ENCODE results near the gene NEU4. TPM values are rescaled to one million over a fixed set of nuclear protein-coding genes. Genes with fewer than 3 reads are reported as not detected.

The NEU4 gene
- total RNA-seq, 1 donor, result not detected

- no peaks in the 10 kb centered on the region for H3K79me2 ChIP-seq (ENCODE audit: insufficient read depth, low read length)
- H4K20me1 ChIP-seq (ENCODE audit: insufficient read depth, low read length), result no peaks in the 10 kb centered on the region
Observed at GRCh38 chr2:241773511-241774418, 35.2 kb upstream of the NEU4 start.

GRCh38 chr2:241774419-241775222 is 34.4 kb upstream of the NEU4 start:
- H2AFZ ChIP-seq (ENCODE audit: low read length), result peak overlapping the region; percentile 35
- peak; percentile 99 for DNase-seq (ENCODE audit: insufficient read length, low spot score, missing footprints)
- no peak overlapping the region for H3K27ac ChIP-seq (ENCODE audit: low read depth, low read length)
- H3K4me3 ChIP-seq (ENCODE audit: insufficient read depth, low read length), result no peak overlapping the region
- H3K4me1 ChIP-seq (ENCODE audit: insufficient read depth, low read length), result peaks cover 13% of the 10 kb centered on the region
- no peaks in the 10 kb centered on the region for H4K20me1 ChIP-seq (ENCODE audit: insufficient read depth, low read length)
- H3K36me3 ChIP-seq (ENCODE audit: insufficient read depth, low read length), result no peaks in the 10 kb centered on the region
- no peaks in the 10 kb centered on the region for H3K9me3 ChIP-seq (ENCODE audit: low read depth, low read length)
- no peaks in the 10 kb centered on the region for H3K79me2 ChIP-seq (ENCODE audit: insufficient read depth, low read length)
- H3K4me2 ChIP-seq (ENCODE audit: insufficient read depth, low read length), result peak overlapping the region; percentile 40
- peaks cover 8% of the 10 kb centered on the region for H3K27me3 ChIP-seq (ENCODE audit: insufficient read depth, low read length)
- TF ChIP-seq, protein P1, sequence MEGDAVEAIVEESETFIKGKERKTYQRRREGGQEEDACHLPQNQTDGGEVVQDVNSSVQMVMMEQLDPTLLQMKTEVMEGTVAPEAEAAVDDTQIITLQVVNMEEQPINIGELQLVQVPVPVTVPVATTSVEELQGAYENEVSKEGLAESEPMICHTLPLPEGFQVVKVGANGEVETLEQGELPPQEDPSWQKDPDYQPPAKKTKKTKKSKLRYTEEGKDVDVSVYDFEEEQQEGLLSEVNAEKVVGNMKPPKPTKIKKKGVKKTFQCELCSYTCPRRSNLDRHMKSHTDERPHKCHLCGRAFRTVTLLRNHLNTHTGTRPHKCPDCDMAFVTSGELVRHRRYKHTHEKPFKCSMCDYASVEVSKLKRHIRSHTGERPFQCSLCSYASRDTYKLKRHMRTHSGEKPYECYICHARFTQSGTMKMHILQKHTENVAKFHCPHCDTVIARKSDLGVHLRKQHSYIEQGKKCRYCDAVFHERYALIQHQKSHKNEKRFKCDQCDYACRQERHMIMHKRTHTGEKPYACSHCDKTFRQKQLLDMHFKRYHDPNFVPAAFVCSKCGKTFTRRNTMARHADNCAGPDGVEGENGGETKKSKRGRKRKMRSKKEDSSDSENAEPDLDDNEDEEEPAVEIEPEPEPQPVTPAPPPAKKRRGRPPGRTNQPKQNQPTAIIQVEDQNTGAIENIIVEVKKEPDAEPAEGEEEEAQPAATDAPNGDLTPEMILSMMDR (IDR thresholded peaks at IDR 0.05; ENCODE audit: extremely low read depth, low read depth, low read length), result no peak

More at GRCh38 chr2:241773511-241774418, 35.2 kb upstream of the NEU4 start:
- no peaks in the 10 kb centered on the region for H3K9me3 ChIP-seq (ENCODE audit: low read depth, low read length)
- H3K27ac ChIP-seq (ENCODE audit: low read depth, low read length), result no peak overlapping the region
- H3K4me1 ChIP-seq (ENCODE audit: insufficient read depth, low read length), result peaks cover 13% of the 10 kb centered on the region
- TF ChIP-seq, protein P1 (IDR thresholded peaks at IDR 0.05; ENCODE audit: extremely low read depth, low read depth, low read length), result no peak
- no peaks in the 10 kb centered on the region for H3K36me3 ChIP-seq (ENCODE audit: insufficient read depth, low read length)
- H2AFZ ChIP-seq (ENCODE audit: low read length), result no peak overlapping the region
- H3K27me3 ChIP-seq (ENCODE audit: insufficient read depth, low read length), result peaks cover 8% of the 10 kb centered on the region
- DNase-seq (ENCODE audit: insufficient read length, low spot score, missing footprints), result peak; percentile 79
- no peak overlapping the region for H3K4me2 ChIP-seq (ENCODE audit: insufficient read depth, low read length)
- no peak overlapping the region for H3K4me3 ChIP-seq (ENCODE audit: insufficient read depth, low read length)

DNA sequence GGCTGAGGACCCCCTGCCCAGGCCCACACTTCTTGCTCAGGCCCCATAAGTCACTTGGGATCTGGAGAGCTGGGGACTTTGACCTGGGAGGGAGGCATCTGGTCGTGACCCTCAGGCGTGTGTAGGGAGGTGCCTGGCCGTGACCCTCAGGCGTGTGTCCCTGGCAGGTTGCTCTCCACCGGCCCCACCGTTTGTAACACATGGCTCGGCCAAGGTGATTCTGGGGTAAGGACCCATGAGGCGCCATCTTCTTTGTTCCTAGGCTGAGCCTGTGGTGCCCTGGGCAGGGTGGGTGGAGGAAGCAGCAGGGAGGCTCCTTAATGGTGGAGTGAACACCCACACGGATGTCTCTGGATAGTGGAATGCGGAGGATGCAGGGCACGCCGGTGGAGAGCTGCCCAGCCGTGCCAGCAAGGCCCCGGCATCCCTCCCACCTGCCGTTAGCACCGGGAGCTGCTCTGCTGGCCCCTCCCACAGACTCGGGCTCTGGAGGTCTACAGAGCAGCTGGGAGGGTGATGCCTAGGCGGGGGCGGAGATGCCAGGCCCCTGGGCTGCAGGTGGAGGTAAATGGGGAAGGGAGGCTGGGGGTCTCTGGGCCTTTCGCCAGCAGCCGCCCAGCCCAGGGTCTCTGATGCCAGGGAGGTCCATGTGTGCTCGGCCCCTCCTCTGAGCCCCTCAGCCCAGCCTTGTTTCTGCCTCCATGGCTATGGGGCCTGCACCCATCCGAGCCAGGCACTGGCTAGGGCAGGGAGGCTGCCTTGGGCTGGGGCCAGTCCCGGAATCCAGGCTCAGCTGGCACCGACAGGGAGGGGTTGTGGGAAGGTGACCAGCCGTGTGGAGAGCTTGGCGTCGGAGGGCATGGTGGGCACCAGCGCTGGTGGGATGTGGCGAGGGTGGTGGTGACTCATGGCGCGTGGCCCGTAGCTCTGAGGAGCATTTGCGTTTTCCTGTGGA is 33.5 kb upstream of the NEU4 start:
- Histone ChIP-seq H3K4me2 (ENCODE audit: insufficient read depth, low read length) (peak overlapping the region; percentile 40), H3K36me3 (ENCODE audit: insufficient read depth, low read length) (no peaks in the 10 kb centered on the region), H3K27ac (ENCODE audit: low read depth, low read length) (no peak overlapping the region), H3K79me2 (ENCODE audit: insufficient read depth, low read length) (no peaks in the 10 kb centered on the region), H3K9me3 (ENCODE audit: low read depth, low read length) (no peaks in the 10 kb centered on the region), H3K4me1 (ENCODE audit: insufficient read depth, low read length) (peaks cover 13% of the 10 kb centered on the region), H2AFZ (ENCODE audit: low read length) (no peak overlapping the region), H4K20me1 (ENCODE audit: insufficient read depth, low read length) (no peaks in the 10 kb centered on the region), H3K27me3 (ENCODE audit: insufficient read depth, low read length) (peaks cover 5% of the 10 kb centered on the region), H3K4me3 (ENCODE audit: insufficient read depth, low read length) (no peak overlapping the region)
- DNase-seq (ENCODE audit: insufficient read length, low spot score, missing footprints), result peak; percentile 88
- TF ChIP-seq, protein P1 (IDR thresholded peaks at IDR 0.05; ENCODE audit: extremely low read depth, low read depth, low read length), result no peak

Measured in osteoblast (primary cell).